Neural cell (in vitro differentiated cells): ENCODE measurements around the gene GPR78. TPM values are rescaled to one million over a fixed set of nuclear protein-coding genes. Genes with fewer than 3 reads are reported as not detected.
"Not testable (repeated sequence)": the region's sequence is repeated elsewhere in the genome, so short reads cannot be mapped to it uniquely, and the experiment has no call there.

ENCODE experiments used
- H2AFZ ChIP-seq: fragments of 200-600, 300-800 bp; sonication (generic), shearing (Covaris generic); 2 replicates; pipeline ENCODE4 v1.6.0; 2014; ENCODE audit warnings: low read depth, mild to moderate bottlenecking, antibody characterized with exemption, low read length, moderate library complexity
- H3F3A ChIP-seq: fragments of 200-600 bp; shearing (Covaris generic); 2 replicates; pipeline ENCODE4 v1.6.1; 2016; ENCODE audit warnings: mild to moderate bottlenecking, moderate library complexity, mixed read lengths, antibody characterized with exemption, low read length; ENCODE audit not compliant: insufficient read depth, poor library complexity, severe bottlenecking
- H3K27ac ChIP-seq: fragments of 200-600, 300-800 bp; sonication (generic), shearing (Covaris generic); 2 replicates; pipeline ENCODE4 v1.5.1; 2014; ENCODE audit warnings: mild to moderate bottlenecking, low read length, moderate library complexity
- H3K27me3 ChIP-seq: fragments of 300-800, 200-600 bp; sonication (generic), shearing (Covaris generic); 2 replicates; pipeline ENCODE4 v1.6.0; 2014; ENCODE audit warnings: mild to moderate bottlenecking, low read depth, low read length, moderate library complexity; ENCODE audit not compliant: insufficient read depth
- H3K36me3 ChIP-seq: fragments of 300-800, 200-600 bp; sonication (generic), shearing (Covaris generic); 2 replicates; pipeline ENCODE4 v1.5.1; 2014; ENCODE audit warnings: mild to moderate bottlenecking, antibody characterized with exemption, low read length, moderate library complexity; ENCODE audit not compliant: insufficient read depth
- H3K4me2 ChIP-seq: fragments of 300-800, 200-600 bp; sonication (generic), shearing (Covaris generic); 2 replicates; pipeline ENCODE4 v1.6.0; 2014; ENCODE audit warnings: mild to moderate bottlenecking, low read length
- H3K4me3 ChIP-seq: fragments of 300-800, 200-600 bp; sonication (generic), shearing (Covaris generic); 2 replicates; pipeline ENCODE4 v1.5.1; 2014; ENCODE audit warnings: mild to moderate bottlenecking, low read length, moderate library complexity
- H3K79me2 ChIP-seq: fragments of 200-600 bp; shearing (Covaris generic); replicated peaks from 2 replicates; pipeline ENCODE4 v1.6.0; 2014; ENCODE audit warnings: mild to moderate bottlenecking, low read length, moderate library complexity; ENCODE audit not compliant: insufficient read depth
- H3K9ac ChIP-seq: fragments of 300-800, 200-600 bp; sonication (generic), shearing (Covaris generic); 2 replicates; pipeline ENCODE4 v1.6.1; 2016; ENCODE audit warnings: mild to moderate bottlenecking, low read length, mixed read lengths
- H3K9me2 ChIP-seq: fragments of 200-600 bp; shearing (Covaris generic); 2 replicates; pipeline ENCODE4 v1.6.1; 2016; ENCODE audit warnings: mild to moderate bottlenecking, low read length, mixed read lengths; ENCODE audit not compliant: insufficient read depth
- H3K9me3 ChIP-seq: fragments of 200-600, 300-800 bp; sonication (generic), shearing (Covaris generic); 2 replicates; pipeline ENCODE4 v1.6.1; 2016; ENCODE audit warnings: mild to moderate bottlenecking, mixed run types, low read length, moderate library complexity, mixed read lengths
- H4K20me1 ChIP-seq: fragments of 200-600 bp; shearing (Covaris generic); 2 replicates; pipeline ENCODE4 v1.6.1; 2016; ENCODE audit warnings: mild to moderate bottlenecking, mixed run types; ENCODE audit not compliant: insufficient read depth
- EP300 ChIP-seq: fragments of 450-650 bp; conservative IDR thresholded peaks from 2 replicates; pipeline ENCODE4 v1.6.1; 2014; ENCODE audit warnings: antibody characterized with exemption, mild to moderate bottlenecking, moderate library complexity; ENCODE audit not compliant: poor library complexity, severe bottlenecking
- EZH2 ChIP-seq: fragments of 200-600, 300-800 bp; shearing (Covaris generic), sonication (generic); IDR thresholded peaks from 2 replicates; pipeline ENCODE4 v1.6.1; 2014; ENCODE audit warnings: antibody characterized with exemption, low read length, borderline replicate concordance, mild to moderate bottlenecking; ENCODE audit not compliant: insufficient read depth, poor library complexity, severe bottlenecking
- MXI1 ChIP-seq: fragments of 450-650 bp; conservative IDR thresholded peaks from 2 replicates; pipeline ENCODE4 v1.6.1; 2014; ENCODE audit warnings: antibody characterized with exemption, mild to moderate bottlenecking; ENCODE audit not compliant: poor library complexity, severe bottlenecking
- POLR2AphosphoS5 ChIP-seq: IDR thresholded peaks from 2 replicates; pipeline ENCODE4 v1.6.1; 2012
- RAD21 ChIP-seq: fragments of 450-650 bp; conservative IDR thresholded peaks from 2 replicates; pipeline ENCODE4 v1.6.1; 2014; ENCODE audit warnings: antibody characterized with exemption, mild to moderate bottlenecking, moderate library complexity
- SMC3 ChIP-seq: fragments of 450-650 bp; conservative IDR thresholded peaks from 2 replicates; pipeline ENCODE4 v1.6.1; 2014; ENCODE audit warnings: antibody characterized with exemption, mild to moderate bottlenecking, moderate library complexity; ENCODE audit not compliant: poor library complexity
- TAF1 ChIP-seq: IDR thresholded peaks from 2 replicates; pipeline ENCODE4 v1.6.1; 2012; ENCODE audit warnings: low read depth
- polyA plus RNA-seq: library from polyadenylated mRNA; depleted of rRNA; stranded (reverse); fragments of >200 nt; gene quantifications from 2 replicates; pipeline ENCODE4 v1.2.3, GENCODE V29; 2014
- TF ChIP-seq, protein P1 (sequence below): fragments of 450-650 bp; IDR thresholded peaks from 2 replicates; pipeline ENCODE4 v1.5.1; 2014; ENCODE audit warnings: antibody characterized with exemption, mild to moderate bottlenecking, moderate library complexity; ENCODE audit not compliant: poor library complexity, severe bottlenecking
- TF ChIP-seq, protein P2 (sequence below): IDR thresholded peaks from 2 replicates; pipeline ENCODE4 v1.6.1; 2012; ENCODE audit warnings: borderline replicate concordance

Gene GPR78
- polyA plus RNA-seq, 1 donor from 2014 or later, result not detected

DNA sequence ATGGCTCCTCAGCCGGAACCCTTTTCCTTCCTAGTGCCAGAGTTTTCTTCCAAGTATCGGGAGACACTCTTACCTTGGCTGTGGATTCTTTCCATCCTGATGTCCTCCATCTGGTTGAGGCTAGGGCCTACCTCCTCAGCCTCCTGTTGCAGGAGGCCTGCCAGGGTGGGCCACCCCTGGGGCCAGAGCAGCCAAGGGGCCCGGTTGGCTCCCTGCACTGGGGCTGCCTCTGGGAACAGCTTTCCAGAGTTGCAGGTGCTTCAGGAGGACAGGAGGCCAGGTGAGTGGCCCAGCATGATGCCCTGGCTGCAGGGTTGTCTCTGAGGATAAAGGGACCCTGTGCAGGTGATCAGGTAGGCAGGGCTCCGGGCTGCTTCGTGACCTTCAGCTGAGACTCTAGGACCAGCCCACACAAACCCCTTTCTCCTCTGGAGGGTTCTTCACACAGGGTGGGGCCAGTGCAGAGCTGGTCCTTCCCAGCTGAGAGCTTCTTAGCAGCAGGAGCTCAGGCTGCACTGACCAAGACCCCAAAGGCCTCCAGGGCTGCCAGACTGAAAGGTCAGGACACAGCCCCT lies 5.3 kb upstream of the GPR78 start:
- peaks cover 21% of the 10 kb centered on the region for H3K27me3 ChIP-seq
- TF ChIP-seq, protein P1, sequence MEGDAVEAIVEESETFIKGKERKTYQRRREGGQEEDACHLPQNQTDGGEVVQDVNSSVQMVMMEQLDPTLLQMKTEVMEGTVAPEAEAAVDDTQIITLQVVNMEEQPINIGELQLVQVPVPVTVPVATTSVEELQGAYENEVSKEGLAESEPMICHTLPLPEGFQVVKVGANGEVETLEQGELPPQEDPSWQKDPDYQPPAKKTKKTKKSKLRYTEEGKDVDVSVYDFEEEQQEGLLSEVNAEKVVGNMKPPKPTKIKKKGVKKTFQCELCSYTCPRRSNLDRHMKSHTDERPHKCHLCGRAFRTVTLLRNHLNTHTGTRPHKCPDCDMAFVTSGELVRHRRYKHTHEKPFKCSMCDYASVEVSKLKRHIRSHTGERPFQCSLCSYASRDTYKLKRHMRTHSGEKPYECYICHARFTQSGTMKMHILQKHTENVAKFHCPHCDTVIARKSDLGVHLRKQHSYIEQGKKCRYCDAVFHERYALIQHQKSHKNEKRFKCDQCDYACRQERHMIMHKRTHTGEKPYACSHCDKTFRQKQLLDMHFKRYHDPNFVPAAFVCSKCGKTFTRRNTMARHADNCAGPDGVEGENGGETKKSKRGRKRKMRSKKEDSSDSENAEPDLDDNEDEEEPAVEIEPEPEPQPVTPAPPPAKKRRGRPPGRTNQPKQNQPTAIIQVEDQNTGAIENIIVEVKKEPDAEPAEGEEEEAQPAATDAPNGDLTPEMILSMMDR, result no peak
- TF ChIP-seq EP300, result no peak
- no peak for TF ChIP-seq POLR2AphosphoS5
- TF ChIP-seq RAD21, result no peak
- TF ChIP-seq EZH2, result no peak
- TF ChIP-seq MXI1, result no peak
- H3F3A ChIP-seq, result no peaks in the 10 kb centered on the region
- no peak overlapping the region for H3K4me2 ChIP-seq
- no peaks in the 10 kb centered on the region for H3K9me2 ChIP-seq
- no peak overlapping the region for H3K9ac ChIP-seq
- H3K79me2 ChIP-seq, result no peaks in the 10 kb centered on the region
- H3K4me3 ChIP-seq, result no peak overlapping the region
- no peak overlapping the region for H2AFZ ChIP-seq
- H3K36me3 ChIP-seq, result no peaks in the 10 kb centered on the region
- no peaks in the 10 kb centered on the region for H3K9me3 ChIP-seq
- no peaks in the 10 kb centered on the region for H4K20me1 ChIP-seq
- H3K27ac ChIP-seq, result no peak overlapping the region

DNA sequence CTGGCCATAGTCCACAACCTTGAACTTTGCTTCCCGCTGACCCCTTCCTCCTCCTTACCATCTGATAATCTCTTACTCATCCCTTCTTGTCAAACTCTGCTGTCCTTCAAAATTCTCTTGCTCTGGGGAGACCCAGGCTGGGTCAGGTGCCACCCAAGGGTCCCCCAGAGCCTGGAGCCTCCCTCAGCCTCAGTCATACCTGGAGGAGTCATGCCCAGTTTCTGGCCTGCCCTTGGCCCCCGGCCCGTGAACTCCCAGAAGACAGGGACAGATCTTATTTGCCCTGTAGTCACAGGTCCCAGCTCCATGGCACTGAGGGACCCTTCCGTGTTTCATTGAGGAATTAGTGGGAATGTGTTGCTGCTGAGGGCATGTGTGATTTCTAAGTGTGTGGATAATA lies 4.7 kb upstream of the GPR78 start:
- no peak overlapping the region for H3K27ac ChIP-seq
- no peak overlapping the region for H2AFZ ChIP-seq
- H3F3A ChIP-seq, result no peaks in the 10 kb centered on the region
- TF ChIP-seq SMC3, result no peak
- TF ChIP-seq, protein P1, result no peak
- TF ChIP-seq, protein P2, sequence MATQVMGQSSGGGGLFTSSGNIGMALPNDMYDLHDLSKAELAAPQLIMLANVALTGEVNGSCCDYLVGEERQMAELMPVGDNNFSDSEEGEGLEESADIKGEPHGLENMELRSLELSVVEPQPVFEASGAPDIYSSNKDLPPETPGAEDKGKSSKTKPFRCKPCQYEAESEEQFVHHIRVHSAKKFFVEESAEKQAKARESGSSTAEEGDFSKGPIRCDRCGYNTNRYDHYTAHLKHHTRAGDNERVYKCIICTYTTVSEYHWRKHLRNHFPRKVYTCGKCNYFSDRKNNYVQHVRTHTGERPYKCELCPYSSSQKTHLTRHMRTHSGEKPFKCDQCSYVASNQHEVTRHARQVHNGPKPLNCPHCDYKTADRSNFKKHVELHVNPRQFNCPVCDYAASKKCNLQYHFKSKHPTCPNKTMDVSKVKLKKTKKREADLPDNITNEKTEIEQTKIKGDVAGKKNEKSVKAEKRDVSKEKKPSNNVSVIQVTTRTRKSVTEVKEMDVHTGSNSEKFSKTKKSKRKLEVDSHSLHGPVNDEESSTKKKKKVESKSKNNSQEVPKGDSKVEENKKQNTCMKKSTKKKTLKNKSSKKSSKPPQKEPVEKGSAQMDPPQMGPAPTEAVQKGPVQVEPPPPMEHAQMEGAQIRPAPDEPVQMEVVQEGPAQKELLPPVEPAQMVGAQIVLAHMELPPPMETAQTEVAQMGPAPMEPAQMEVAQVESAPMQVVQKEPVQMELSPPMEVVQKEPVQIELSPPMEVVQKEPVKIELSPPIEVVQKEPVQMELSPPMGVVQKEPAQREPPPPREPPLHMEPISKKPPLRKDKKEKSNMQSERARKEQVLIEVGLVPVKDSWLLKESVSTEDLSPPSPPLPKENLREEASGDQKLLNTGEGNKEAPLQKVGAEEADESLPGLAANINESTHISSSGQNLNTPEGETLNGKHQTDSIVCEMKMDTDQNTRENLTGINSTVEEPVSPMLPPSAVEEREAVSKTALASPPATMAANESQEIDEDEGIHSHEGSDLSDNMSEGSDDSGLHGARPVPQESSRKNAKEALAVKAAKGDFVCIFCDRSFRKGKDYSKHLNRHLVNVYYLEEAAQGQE, result no peak
- no peak for TF ChIP-seq EP300
- no peak for TF ChIP-seq TAF1
- TF ChIP-seq MXI1, result no peak
- no peak for TF ChIP-seq POLR2AphosphoS5
- TF ChIP-seq RAD21, result no peak
- no peak for TF ChIP-seq EZH2
- H3K9me2 ChIP-seq, result no peaks in the 10 kb centered on the region
- no peak overlapping the region for H3K9ac ChIP-seq
- H3K4me2 ChIP-seq, result no peak overlapping the region
- no peaks in the 10 kb centered on the region for H4K20me1 ChIP-seq
- no peaks in the 10 kb centered on the region for H3K79me2 ChIP-seq
- no peaks in the 10 kb centered on the region for H3K9me3 ChIP-seq
- H3K27me3 ChIP-seq, result peaks cover 27% of the 10 kb centered on the region
- H3K36me3 ChIP-seq, result no peaks in the 10 kb centered on the region
- no peak overlapping the region for H3K4me3 ChIP-seq

DNA sequence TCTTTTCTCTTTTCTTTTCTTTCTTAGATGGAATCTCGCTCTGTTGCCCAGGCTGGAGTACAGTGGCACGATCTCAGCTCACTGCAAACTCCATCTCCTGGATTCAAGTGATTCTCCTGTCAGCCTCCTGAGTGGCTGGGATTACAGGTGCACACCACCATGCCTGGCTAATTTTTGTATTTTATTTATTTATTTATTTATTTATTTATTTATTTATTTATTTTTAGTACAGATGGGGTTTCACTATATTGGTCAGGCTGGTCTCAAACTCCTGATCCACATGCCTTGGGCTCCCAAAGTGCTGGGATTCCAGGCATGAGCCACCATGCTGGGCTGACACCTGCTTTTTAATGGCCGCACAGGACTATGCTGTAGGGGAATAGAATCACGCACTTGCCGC lies 3.6 kb upstream of the GPR78 start:
- H4K20me1 ChIP-seq, H3K36me3 ChIP-seq, H3K4me3 ChIP-seq, H2AFZ ChIP-seq, H3K79me2 ChIP-seq, H3K9ac ChIP-seq, H3F3A ChIP-seq, H3K27ac ChIP-seq, H3K9me3 ChIP-seq, H3K4me2 ChIP-seq, H3K9me2 ChIP-seq: not testable (repeated sequence)
- peaks cover 38% of the 10 kb centered on the region for H3K27me3 ChIP-seq
